Tibial nerve (tissue), 4 donors: ENCODE measurements around the gene SEMA4G. TPM values are rescaled to one million over a fixed set of nuclear protein-coding genes. Genes with fewer than 3 reads are reported as not detected.

Experiments
- DNase-seq, 2 donors: peaks; one replicate each; pipeline ENCODE4 v3.0.0-alpha.2; 2019; ENCODE audit warnings: low spot score in 2 of 2
- H3K27ac ChIP-seq, 4 donors: fragments of 200-600 bp; sonication (generic) in 3 of 4; one replicate each; pipeline ENCODE4 v1.5.1; 2017 to 2019; ENCODE audit warnings: mild to moderate bottlenecking in 1 of 4
- H3K27me3 ChIP-seq, 2 donors: fragments of 200-600 bp; sonication (generic) in 1 of 2; one replicate each; pipeline versions ENCODE4 v1.5.1 to v1.6.0; 2017 to 2019
- H3K36me3 ChIP-seq, 3 donors: fragments of 200-600 bp; sonication (generic); one replicate each; pipeline ENCODE4 v1.5.1; 2018 to 2019
- H3K4me1 ChIP-seq, 4 donors: fragments of 200-600 bp; sonication (generic) in 3 of 4; one replicate each; pipeline ENCODE4 v1.5.1; 2017 to 2019
- H3K4me3 ChIP-seq, 4 donors: fragments of 200-600 bp; sonication (generic) in 3 of 4; one replicate each; pipeline ENCODE4 v1.5.1; 2017 to 2019; ENCODE audit warnings: mild to moderate bottlenecking in 1 of 4, moderate library complexity in 1 of 4
- H3K9me3 ChIP-seq, 4 donors: fragments of 200-600 bp; sonication (generic) in 3 of 4; one replicate each; pipeline ENCODE4 v1.5.1; 2017 to 2019
- CTCF ChIP-seq, 5 experiments: fragments of 200-600 bp in 3 of 5; fragments of 450-650 bp in 2 of 5; sonication (generic) in 3 of 5; IDR thresholded peaks; one replicate each; pipeline ENCODE4 v1.5.1; 2016 to 2019; ENCODE audit warnings: antibody characterized with exemption in 5 of 5, mild to moderate bottlenecking in 3 of 5, moderate library complexity in 2 of 5
- EP300 ChIP-seq, 2 donors: sonication (generic); formaldehyde crosslinking; IDR thresholded peaks; one replicate each; pipeline ENCODE4 v1.6.1; 2017; ENCODE audit warnings: antibody characterized with exemption in 2 of 2, mild to moderate bottlenecking in 1 of 2
- POLR2A ChIP-seq, 2 donors: fragments of 450-650 bp; IDR thresholded peaks; one replicate each; pipeline ENCODE4 v1.6.1; 2017; ENCODE audit warnings: antibody characterized with exemption in 2 of 2, mild to moderate bottlenecking in 2 of 2, moderate library complexity in 2 of 2
- WGBS, 2 donors: methylation state at CpG; one replicate each; pipeline ENCODE4 v1.1.5; 2018; 5-methylcytosine and 5-hydroxymethylcytosine counted together
- total RNA-seq, 4 donors: library from RNA; depleted of rRNA; stranded (reverse); fragments of >200 nt; gene quantifications; one replicate each; pipeline ENCODE4 v1.1.0, GENCODE V29; 2016

Gene SEMA4G
- total RNA-seq, 4 donors from 2014 or later: 3.1 to 9.2 (median 5.3) TPM

- Histone ChIP-seq H3K36me3 (peaks cover 0 to 24% (median 0%) of the 10 kb centered on the region in 3 donors), H3K27ac (peak within 1 kb of the TSS; percentile 100), H3K4me3 (peak within 1 kb of the TSS; percentile 60 to 98 (median 93)), H3K9me3 (no peaks in the 10 kb centered on the region), H3K27me3 (no peaks in the 10 kb centered on the region), H3K4me1 (peaks cover 3 to 67% (median 25%) of the 10 kb centered on the region in 4 donors)
- TF ChIP-seq POLR2A (IDR thresholded peaks at IDR 0.05) (no peak), CTCF (IDR thresholded peaks at IDR 0.05) (no peak)
- no peak for DNase-seq
- WGBS, 2 donors: 0% methylated on average over 5 of the region's 44 CpGs
Observed at GRCh38 chr10:100999742-101000126, 30.4 kb downstream of the SEMA4G start, which contains the start of gene LZTS2. LZTS2 (plus strand) TSS chr10:100999808; CDS start chr10:101002539, 2,731 bp downstream.

- WGBS, 2 donors: 3% methylated on average over 10 to 17 of the region's 19 CpGs
- peaks cover 3 to 67% (median 25%) of the 10 kb centered on the region in 4 donors for H3K4me1 ChIP-seq
- TF ChIP-seq POLR2A (IDR thresholded peaks at IDR 0.05) (no peak), CTCF (IDR thresholded peaks at IDR 0.05) (no peak), EP300 (IDR thresholded peaks at IDR 0.05) (peak in 1 of 2 donors; percentile 30)
- H3K27me3 ChIP-seq: no peaks in the 10 kb centered on the region
- H3K4me3 ChIP-seq: peak overlapping the region; percentile 54 to 98 (median 76)
- H3K9me3 ChIP-seq: no peaks in the 10 kb centered on the region
- peak in 1 of 2 donors; percentile 33 for DNase-seq
- H3K27ac ChIP-seq: peak overlapping the region; percentile 100
- H3K36me3 ChIP-seq: peaks cover 0 to 30% (median 0%) of the 10 kb centered on the region in 3 donors
Observed at GRCh38 chr10:101000127-101000914, 31.0 kb downstream of the SEMA4G start.

DNA sequence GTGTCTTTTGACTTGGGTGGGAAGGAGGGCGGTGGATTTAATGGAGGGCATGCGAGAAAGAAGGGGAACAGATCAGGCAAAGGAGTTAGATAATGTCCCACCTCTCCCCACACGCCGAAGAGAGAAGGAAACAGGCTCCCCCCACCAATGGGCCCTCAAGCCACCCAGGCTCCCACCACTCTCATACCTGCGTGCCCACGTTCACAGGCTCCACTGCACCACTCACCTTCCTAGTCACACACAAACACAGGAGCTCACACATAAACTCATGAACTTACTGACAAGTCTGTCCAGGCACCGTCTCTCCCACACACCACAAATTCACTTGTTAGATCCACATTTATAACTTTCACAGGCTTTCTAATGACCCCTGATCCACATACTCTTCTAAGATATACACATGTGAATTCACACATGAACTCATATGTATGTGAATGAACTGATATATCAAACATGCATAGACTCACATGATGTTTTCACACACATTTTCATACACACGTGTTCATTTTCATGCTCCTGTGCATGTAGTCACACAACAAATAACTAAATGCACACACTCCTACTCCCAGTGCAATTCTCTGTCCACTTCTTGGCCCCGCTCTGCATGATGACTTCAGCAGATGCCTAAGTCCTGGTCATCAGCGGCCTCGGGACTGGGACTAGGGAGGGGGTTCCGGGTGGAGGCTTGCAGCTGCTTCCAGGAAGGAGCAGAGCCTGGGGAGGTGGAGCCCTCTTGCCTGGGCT, 31.8 kb downstream of the SEMA4G start:
- Histone ChIP-seq H3K27me3 (no peaks in the 10 kb centered on the region), H3K9me3 (no peaks in the 10 kb centered on the region), H3K4me1 (peaks cover 3 to 66% (median 25%) of the 10 kb centered on the region in 4 donors), H3K27ac (peak overlapping the region; percentile 100), H3K4me3 (peak overlapping the region; percentile 54 to 98 (median 76)), H3K36me3 (peaks cover 0 to 38% (median 4%) of the 10 kb centered on the region in 3 donors)
- TF ChIP-seq EP300 (IDR thresholded peaks at IDR 0.05) (peak; percentile 54 to 97), POLR2A (IDR thresholded peaks at IDR 0.05) (peak; percentile 78 to 81), CTCF (IDR thresholded peaks at IDR 0.05) (peak in 1 of 5 experiments; percentile 21)
- peak; percentile 86 to 93 for DNase-seq
- WGBS, 2 donors: 21 to 23% methylated on average over 12 of the region's 12 CpGs

GRCh38 chr10:101001659-101002035, 32.3 kb downstream of the SEMA4G start:
- H3K4me3 ChIP-seq: peak overlapping the region in 2 of 4 donors; percentile 9 to 92
- H3K27ac ChIP-seq: peak overlapping the region; percentile 78 to 100 (median 100)
- H3K36me3 ChIP-seq: peaks cover 0 to 43% (median 4%) of the 10 kb centered on the region in 3 donors
- no peak for DNase-seq
- TF ChIP-seq EP300 (IDR thresholded peaks at IDR 0.05): no peak
- no peak for TF ChIP-seq POLR2A (IDR thresholded peaks at IDR 0.05)
- no peak for TF ChIP-seq CTCF (IDR thresholded peaks at IDR 0.05)
- H3K4me1 ChIP-seq: peaks cover 3 to 66% (median 23%) of the 10 kb centered on the region in 4 donors
- WGBS, 2 donors: 43 to 49% methylated on average over 4 to 5 of the region's 5 CpGs
- no peaks in the 10 kb centered on the region for H3K9me3 ChIP-seq
- H3K27me3 ChIP-seq: no peaks in the 10 kb centered on the region
